Activated T-cell treated with anti-CD3 and anti-CD28 coated beads for 24 hours (primary cell): Measurements from ENCODE around the gene PRDX2.
"Not testable (repeated sequence)": the region's sequence is repeated elsewhere in the genome, so short reads cannot be mapped to it uniquely, and the experiment has no call there.

Experiments
- DNase-seq: peaks from one replicate; pipeline ENCODE4 v3.0.0-alpha.2; 2020; ENCODE audit warnings: low read depth

The PRDX2 gene

DNA sequence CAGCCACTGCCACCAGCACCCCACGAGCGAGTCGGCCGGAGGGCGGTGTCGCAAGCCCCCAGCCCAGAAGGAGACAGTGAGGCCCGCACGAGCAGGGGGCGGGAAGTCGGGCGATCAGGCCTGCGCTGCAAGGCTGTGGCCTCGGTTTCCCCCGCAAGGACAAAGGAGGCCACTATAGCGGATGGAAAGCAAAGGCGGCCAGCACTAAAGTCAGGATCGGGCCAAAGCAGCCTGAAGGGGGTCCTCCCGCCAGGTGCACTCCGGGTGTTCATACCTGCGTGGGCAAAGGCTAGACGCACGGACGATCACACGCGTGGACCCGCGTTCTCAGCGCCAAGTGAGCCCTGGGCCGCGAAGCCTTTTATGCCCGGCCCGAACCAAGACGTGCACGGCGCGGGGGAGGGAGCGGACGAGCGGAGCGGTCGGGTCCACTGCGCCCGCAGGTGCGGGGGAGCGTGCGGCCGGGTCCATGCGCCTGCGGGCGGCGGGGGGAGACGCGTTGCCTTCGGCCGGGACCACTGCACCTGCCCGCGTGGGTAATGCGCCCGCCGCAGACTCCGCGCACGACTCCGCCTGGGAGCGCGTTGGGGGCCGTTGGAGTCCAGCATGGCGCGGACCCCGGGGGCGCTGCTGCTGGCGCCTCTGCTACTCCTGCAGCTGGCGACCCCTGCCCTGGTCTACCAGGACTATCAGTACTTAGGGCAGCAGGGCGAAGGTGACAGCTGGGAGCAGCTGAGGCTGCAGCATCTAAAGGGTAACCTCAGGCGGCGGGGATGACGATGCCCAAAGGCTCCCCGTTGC, at the start of gene PRDX2, which contains the start of gene THSD8:
Gene PRDX2 (minus strand): TSS at position 335 of the 801 bp plus-strand sequence. CDS start 539 bp downstream, outside the sequence.
Gene THSD8 (plus strand): TSS at position 604 of the 801 bp plus-strand sequence. CDS start 3 bp downstream, at position 607.
- peak; percentile 65 for DNase-seq

DNA sequence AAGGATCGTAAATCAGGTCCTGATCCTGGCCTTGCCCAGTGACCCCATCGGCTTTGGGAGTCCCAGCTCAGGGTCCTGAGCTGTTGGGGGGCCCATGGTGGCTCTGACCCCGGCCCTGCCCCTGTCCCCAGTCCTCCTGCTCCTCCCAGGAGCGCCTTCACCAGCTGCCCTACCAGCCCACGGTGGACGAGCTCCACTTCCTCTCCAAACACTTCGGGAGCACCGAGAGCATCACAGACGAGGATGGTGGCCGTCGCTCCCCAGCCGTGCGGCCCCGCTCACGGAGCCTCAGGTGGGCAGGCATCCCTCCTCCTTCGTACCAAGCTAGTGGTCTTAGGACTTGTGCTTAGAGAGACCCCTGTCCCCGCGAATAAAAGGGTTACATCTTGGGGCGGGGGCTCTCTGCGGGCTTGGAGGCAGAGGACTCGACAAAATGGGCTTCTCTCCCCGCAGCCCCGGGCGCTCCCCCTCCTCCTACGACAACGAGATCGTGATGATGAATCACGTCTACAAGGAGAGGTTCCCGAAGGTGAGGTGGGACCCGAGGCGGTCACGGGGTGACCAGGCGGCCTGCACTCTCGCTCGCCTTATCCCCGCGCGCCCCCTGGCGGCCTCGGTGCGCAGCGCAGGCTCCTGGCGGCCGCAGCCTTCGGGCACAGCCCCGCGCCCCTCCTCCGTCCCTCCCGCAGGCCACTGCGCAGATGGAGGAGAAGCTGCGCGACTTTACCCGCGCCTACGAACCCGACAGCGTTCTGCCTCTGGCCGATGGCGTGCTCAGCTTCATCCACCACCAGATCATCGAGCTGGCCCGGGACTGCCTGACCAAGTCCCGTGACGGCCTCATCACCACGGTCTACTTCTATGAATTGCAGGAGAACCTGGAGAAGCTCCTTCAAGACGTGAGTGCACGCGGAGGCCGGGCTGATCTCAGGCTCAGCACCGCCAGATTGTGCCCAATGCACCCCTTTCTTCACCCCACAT, 45.8 kb upstream of the PRDX2 start:
- DNase-seq = peak; percentile 82

DNA sequence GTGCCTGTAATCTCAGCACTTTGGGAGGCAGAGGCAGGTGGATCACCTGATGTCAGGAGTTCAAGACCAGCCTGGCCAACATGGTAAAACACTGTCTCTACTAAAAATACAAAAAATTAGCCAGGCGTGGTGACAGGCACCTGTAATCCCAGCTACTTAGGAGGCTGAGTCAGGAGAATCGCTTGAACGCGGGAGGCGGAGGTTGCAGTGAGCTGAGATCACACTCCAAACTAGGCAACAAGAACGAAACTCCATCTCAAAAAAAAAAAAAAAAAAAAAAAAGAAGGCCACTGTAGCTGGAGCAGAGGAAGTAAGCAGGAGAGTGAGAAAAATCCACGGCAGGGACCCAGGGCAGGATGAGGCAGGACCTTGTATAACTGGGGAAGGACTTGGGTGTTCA, 45.0 kb upstream of the PRDX2 start:
- DNase-seq = not testable (repeated sequence)

DNA sequence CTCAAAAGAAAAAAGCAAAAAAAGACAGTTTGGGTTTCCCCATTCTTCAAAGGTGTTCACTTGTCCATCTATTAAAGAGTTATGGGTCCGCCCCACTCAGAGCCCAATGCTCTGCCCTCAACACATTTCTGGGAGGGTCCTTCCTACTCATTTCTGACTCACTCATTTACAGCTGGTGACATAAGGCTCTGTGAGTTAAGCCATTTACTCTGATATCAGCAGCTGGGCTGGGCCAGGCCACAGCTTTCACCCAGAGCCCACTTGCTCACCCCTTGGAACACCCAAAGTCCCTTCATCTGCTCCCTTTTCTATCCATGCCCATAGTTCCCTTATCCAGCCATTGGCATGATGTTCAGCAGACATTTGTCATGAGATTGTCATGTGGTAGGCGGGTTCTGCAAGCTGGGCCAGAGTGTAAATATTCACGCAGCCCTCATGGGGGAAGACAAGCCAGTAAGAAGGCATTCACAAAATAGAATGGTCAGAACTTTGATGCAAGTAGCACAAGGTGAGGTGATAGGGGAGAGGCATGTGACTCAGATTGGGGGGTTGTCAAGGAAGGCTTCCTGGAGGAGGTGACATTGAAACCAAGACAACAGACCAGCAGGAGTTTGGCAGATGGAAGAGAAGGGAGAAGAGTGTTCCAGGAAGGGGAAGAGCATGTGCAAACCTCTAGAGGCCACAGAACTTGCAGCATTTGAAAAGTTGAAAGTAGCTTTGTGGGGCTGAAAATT, 42.6 kb upstream of the PRDX2 start:
- no peak for DNase-seq

DNA sequence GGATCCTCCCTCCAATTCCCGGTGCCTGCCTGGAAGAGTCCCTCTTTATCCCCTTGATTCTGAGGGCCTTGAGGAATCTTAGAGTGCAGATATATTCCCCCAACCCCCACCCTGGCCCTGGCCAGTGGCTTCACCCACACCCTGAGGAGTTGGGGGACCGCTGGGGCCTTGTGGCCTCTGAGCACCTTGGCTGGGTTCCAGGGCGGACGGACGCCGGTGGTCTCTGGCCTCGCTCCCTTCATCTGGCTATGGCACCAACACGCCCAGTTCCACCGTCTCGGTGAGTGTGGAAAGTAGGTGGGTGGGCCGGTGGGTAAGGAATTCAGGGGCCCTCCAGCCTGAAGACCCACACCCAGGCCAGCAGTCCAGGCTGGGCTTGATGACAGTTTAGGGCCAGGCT, 41.7 kb upstream of the PRDX2 start:
- no peak for DNase-seq

DNA sequence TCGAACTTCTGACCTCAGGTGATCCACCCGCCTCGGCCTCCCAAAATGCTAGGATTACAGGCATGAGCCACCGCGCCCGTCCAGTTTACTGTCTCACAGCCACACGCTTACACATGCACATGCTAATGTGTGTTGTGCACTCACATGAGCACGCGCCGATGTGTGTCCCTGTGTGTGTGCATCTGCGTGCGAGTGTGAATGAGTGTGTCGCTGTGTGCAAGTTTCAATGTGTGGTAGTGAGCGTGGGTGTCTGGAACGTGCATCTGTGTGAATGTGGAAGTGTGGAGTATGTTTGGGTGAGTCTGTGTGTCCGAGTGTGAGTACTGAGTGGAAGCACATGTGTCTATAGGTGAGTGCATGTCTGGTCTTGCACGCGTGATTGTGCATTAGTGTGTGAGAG, 40.9 kb upstream of the PRDX2 start:
- no peak for DNase-seq

DNA sequence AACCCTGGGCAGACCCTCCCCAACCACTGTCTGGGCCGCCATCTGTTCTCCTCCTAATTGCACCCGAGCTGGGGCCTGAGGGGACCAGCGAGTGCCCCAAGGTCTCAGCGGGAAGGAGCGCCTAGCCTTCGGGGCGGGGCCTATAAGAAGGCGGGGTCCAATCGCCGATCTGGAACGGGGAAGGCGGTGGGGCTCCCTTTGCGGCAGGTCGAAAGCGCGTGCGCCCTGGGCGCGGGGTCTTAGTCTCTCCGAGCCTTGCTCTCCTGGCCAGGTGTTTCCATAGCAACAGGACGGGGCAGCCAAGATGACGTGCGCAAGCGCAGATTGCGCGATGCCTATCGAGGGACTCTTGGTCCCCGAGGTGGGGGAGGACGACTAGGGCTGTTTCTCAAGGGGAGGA, 39.5 kb upstream of the PRDX2 start:
- DNase-seq = no peak

DNA sequence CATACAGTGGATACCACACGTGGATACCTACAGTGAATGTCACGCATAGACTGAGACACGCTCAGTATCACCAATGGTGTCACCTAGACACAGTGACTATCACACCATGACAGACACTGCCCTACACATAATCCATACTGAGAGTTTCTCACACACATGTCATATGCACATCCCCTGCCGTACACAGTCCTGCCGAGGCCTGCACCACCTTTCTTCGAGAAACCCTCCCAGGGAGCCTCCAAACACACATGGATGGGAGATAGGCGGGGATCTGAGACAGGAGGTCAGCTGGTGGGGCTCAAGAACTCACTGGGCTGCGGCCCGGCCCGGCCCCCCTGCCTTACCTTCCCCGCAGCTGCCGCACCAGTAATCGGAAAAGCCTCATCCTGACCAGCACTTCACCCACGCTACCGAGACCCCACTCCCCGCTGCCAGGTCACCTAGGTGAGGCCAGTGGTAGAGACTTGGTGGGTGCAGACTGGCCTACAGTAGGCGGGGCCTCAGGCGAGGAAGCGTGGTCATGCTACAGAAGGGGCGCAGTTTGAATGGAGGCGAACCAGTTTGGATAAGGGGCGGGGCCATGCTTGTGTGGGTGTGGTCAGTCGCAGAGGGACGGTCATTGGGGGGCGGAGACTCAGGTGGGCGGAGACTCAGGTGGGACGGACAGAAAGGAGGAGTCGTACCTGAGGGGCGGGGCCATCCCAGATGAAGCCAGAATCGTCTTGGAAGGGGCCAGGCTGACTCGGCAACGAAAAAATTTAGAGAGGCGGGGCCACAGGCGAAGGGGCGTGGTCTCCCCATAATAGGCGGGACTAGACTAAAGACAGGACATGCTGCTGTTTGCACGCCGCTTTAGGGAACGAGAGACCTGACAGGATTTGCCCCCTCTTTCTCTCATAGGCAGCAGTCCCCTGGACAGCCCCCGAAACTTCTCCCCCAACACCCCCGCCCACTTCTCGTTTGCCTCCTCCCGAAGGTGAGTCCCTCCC, 38.8 kb upstream of the PRDX2 start:
- DNase-seq = peak; percentile 30

DNA sequence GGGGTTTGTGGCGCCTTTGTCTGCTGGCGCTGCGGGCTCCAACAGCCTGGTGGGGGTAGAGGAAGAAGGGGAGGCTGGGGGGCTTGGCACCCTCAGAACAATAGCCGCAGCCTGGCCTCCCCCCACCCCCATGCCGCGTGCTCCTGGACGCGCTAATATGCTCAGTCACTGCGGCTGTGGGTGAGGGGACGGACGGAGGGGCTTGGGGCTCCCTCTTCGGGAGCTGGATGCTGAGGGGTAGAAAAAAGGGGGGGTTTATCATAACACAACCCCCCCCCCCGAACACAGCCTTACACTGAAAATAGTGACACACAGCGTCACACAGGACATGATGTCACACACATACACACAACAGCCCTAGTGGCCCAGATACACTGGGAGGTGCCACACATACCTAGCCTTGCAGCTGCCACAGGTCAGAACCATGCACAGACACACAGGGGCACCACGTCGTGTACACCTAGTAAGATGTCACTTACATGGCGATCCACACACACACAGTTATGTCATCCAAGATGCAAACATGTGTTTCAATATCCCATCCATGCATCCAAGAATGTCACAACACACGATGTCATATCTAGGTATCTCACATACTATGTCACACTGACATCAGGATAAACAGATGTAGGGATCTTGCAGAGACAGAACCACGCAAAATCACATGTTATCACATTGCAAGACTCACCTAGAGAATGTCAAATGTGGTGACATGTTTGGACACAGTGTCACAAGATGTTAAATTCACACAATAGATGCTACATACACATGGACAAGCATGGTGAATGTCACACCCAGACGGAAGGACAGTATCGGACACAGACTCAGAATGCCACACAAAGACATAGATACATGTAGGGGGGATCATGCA, 37.5 kb upstream of the PRDX2 start:
- DNase-seq = no peak

DNA sequence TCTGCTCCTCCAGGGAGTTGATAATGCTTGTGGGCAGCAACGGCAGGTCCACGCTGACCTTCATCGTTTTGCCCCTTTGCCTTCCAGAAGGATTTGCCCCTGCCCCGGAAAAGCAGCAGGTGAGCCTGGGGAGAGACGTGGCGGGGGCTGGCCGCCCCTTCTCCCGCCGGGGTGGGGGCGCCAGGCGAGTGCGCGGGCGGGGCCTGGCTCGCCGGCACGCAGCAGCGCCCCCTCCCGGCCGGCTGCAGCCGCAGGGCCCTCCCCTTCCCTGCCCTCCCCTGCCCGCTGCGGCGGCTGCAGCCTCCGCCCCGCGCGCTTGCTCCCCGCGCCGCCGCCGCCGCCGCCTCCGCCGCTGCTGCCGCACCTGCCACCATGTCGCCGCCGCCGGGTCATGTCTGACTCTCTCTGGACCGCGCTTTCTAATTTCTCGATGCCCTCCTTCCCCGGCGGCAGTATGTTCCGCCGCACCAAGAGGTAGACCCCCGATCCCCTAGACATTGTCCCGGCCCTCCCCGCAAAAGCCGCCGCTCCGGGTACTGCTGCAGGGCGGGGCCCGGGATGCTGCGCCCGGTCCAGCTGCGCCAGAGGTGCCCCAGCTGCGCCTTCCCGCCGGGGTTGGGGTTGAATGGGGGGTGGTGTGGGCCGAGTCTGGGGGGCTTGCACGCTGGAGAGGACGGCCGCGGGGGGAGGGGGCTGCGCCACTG, 36.7 kb upstream of the PRDX2 start, which contains the start of gene MAST1:
Gene MAST1 (plus strand): TSS at position 334 of the 704 bp plus-strand sequence. CDS start 58 bp downstream, at position 392.
- peak; percentile 30 for DNase-seq

DNA sequence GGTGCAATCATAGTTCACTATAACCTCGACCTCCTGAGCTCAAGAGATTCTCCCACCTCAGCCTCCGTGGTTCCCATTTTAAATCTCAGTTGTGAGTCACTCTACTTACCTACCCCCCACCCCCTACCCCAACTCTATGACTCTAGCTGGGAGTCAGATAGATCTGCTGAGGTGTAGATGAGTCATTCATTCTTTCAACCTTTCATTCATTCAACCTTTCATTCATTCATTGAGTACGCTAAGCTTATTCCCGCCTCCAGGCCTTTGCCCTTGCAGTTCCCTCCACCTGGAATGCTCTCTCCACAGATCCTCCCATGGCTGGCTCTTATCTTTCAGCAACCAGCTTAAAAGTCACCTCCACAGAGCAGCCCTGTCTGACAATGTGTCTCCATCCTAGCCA, 35.6 kb upstream of the PRDX2 start:
- DNase-seq = no peak

DNA sequence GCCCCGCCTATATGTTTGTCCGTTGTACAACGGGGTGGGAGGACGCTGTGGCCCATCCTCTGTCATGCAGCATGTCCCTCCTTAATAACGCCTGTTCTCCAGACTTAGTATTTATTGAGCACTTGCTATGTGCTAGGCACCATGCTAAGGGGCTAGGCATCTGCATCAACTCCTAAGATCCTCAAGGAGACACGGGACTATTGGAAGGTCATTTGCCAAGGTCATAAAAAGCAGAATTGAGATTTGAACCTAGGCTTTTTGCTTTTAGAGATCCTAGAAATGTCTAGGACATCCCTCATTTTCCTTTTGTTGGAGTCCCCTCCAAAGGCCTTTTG, 34.9 kb upstream of the PRDX2 start:
- no peak for DNase-seq

DNA sequence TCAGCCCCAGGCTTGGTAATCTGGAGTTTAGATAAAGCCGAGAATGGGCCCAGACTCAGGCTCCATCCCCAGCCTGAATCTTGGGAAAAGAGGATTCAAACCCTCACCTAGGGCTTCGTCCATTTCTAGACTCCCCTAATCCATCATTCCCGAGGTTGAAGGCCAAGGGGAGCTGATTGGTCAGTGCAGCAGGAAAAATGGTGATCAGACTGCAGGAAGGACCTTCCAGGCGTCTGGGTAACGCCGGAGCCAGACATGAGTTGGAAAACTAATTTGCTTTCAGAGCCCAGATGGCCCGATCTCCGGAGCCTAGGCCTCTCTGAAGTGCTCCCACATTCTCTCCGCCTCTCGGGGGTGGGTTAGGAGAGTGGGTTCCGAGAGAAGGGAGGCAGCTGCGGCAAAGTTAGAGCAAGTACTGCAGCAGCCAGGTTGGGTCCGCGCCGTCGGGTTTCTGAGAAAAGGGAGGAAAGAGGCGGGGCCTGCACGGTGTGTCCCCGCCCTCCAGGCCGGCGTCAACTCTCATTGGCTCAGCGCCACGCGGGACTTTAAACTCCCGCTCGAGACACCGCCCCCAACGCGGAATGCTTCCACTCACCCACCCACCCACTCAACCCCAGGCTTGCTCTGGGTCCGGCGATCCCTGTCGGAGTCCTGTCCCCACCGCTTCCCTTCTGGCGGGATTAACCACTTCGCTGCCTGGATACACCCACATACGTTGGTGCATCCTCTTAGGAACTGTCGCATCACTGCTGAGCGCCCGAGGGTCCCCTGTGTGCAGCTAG, 33.6 kb upstream of the PRDX2 start:
- DNase-seq = no peak

DNA sequence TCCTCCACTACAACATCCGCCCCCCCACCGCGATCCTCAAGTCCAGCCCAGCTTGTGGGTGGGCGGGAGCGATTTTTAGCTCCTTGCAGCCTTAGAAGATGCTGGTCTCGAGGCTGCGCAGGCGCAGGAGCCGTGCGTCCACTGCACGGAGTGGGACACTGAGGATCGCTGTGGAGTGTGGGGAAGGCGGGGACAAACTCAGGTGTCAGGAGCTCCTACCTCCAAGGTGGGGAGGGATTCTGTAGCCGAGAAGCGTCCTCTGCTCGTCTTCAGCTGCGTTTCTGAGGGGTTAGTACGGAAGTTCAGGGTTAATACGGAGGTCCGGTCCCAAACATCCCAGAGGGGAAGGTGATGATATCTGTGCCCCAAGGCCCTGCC, 33.0 kb upstream of the PRDX2 start, which contains the start of gene RTBDN:
Gene RTBDN (minus strand): TSS at position 14 of the 378 bp plus-strand sequence. CDS start 4,600 bp downstream, outside the sequence.
- DNase-seq = no peak

DNA sequence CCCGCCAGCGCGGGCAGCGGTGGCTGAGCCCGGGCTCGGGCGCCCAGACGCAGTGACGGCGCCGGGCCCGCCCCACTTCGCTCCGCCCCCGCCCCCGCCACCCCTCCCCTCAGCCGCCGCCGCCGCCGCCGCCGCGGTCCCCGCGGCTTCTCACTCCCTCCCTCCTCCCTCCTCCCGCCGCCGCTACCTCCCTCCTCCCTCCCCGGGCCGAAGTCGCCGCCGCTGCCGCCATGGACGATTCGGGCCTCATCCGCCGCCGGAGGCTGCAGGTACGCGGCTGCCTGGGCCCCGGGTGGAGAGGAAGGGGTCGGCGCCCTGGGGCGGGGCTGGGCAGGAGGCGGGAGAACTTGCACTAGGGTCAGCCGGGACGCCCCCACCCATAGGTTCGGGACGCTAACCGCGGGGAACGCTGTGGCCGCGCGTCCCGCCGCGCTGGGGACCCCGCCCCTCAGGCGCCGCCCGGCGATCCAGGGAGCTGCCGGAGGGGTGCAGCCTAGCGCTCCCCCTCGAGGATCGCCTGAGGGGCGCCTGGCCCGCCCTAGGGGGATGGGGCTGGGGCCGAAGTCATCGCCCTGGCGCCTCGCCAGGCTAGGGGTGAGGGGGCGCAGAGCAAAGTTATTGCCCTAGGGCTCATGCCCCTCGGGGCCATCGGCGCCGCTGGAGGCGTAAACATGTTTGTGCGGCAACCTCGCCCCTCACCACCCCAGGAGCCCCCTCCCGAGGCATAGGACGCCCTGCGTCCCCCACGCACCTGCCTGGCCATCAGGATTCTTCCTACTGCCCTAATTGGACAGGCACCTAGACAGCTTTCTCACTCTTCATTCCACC, 32.4 kb upstream of the PRDX2 start:
- no peak for DNase-seq

DNA sequence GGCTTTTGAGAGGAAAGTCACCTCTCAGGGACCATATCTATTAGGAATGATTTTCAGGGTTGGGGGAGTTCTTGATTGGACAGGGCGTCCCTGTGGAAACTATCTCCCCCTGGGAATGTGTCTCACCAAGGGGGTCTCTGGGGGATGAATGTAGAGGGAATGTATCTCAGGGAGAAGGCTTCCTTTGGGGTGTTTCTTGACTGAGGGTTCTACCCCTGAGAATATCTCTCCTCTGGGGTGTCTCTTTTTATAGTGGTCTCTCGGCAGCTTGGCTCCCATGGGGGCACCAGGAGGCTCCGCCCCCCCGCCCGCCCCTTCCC, 31.8 kb upstream of the PRDX2 start:
- DNase-seq = no peak

DNA sequence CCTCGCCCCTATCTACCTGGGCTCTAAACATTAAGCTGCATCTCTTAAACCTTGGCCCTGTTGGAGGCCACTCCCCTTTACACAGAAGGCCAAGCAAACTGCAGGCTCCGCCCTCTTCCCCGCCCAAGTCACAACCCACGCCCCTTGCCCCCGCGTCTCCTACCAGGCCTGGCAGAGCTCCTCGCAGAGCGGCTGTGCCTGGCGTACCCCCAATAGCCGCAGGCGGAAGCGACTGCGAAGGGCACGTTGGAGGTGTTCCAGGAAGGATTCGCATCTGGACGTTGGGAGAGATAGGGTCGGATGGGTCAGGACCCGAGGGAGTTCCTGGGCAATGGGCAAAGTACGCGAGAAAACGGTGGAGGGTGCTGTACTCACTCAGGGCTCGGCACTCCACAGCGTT, 26.9 kb upstream of the PRDX2 start:
- DNase-seq = no peak
